Psoas muscle (tissue), 8 donors: ENCODE measurements around the gene CTAG1B. TPM values are rescaled to one million over a fixed set of nuclear protein-coding genes. Genes with fewer than 3 reads are reported as not detected.

ENCODE experiments used
- ATAC-seq, 4 donors: fragments of 200-7000 bp; cut with Tn5 transposase; one replicate each; pipeline ENCODE4 v1.9.1; 2020; ENCODE audit warnings: moderate library complexity in 3 of 4, mild to moderate bottlenecking in 2 of 4
- DNase-seq, 2 donors: peaks; one replicate each; pipeline ENCODE4 v3.0.0-alpha.2; 2020
- H3K27ac ChIP-seq: fragments of 200-600 bp; one replicate; pipeline ENCODE4 v1.8.0; 2022
- H3K27me3 ChIP-seq, 3 donors: fragments of 200-600 bp in 1 of 3; one replicate each; pipeline versions ENCODE4 v1.6.1 to v1.8.0; 2013 to 2022; ENCODE audit warnings: low read length in 2 of 3, mild to moderate bottlenecking in 2 of 3, moderate library complexity in 1 of 3; ENCODE audit not compliant: insufficient read depth in 3 of 3
- H3K36me3 ChIP-seq, 2 donors: fragments of 200-600 bp in 1 of 2; one replicate each; pipeline versions ENCODE4 v1.6.1 to v1.8.0; 2013 to 2022; ENCODE audit warnings: low read depth in 1 of 2, mild to moderate bottlenecking in 1 of 2, moderate library complexity in 1 of 2; ENCODE audit not compliant: insufficient read depth in 1 of 2
- H3K4me1 ChIP-seq: fragments of 200-600 bp; one replicate; pipeline ENCODE4 v1.8.0; 2022
- H3K4me3 ChIP-seq: fragments of 200-600 bp; one replicate; pipeline ENCODE4 v1.8.0; 2022; ENCODE audit warnings: mild to moderate bottlenecking
- H3K9me3 ChIP-seq: fragments of 200-600 bp; one replicate; pipeline ENCODE4 v1.8.0; 2022
- WGBS, 3 donors: extraction: QIAGEN DNeasy Blood & Tissue Kit; methylation state at CpG; one replicate each; pipeline versions ENCODE4 v1.1.6 to v1.1.7; 2013; 5-methylcytosine and 5-hydroxymethylcytosine counted together
- intact Hi-C, 2 donors: fragments of 100-400 bp; cut with DNase I; formaldehyde crosslinking; loops; one replicate each; pipeline versions ENCODE4 v1.11.0 to v1.14.2; 2022
- polyA plus RNA-seq, 3 donors: library from polyadenylated mRNA; stranded (reverse); fragments of 200-250 nt; gene quantifications; one replicate each; pipeline ENCODE4 v1.2.3, GENCODE V29; 2013
- total RNA-seq, 4 donors: library from RNA; stranded (reverse); fragmentation: NEBNext Ultra II Directional in 2 of 4; extraction: Animal tissue kit (Norgen Biotek cat#: 25700) in 2 of 4; gene quantifications; one replicate each; pipeline versions ENCODE4 v1.2.1 to v1.2.4, GENCODE V29; 2021 to 2023
- TF ChIP-seq, protein P1 (sequence below): fragments of 200-600 bp; IDR thresholded peaks from one replicate; pipeline ENCODE4 v1.8.0; 2022; ENCODE audit warnings: antibody characterized with exemption
- donor health status: healthy with polysubstance abuse.
- donor health status: DM: no; HTN: no; CAD: no; lungs with moderate emphysema.
- donor health status: Bipolar disorder and iron deficiency.
- donor health status: healthy.
- donor health status: DM: yes; HTN: yes; CAD: no.
- donor health status: DM: no; HTN: no; CAD: no.
- donor health status: DM: no; HTN: no; CAD: no.
- donor health status: DM: yes; HTN: yes; CAD: no.

The CTAG1B gene
- total and polyA plus RNA-seq, 7 donors = not detected

DNA sequence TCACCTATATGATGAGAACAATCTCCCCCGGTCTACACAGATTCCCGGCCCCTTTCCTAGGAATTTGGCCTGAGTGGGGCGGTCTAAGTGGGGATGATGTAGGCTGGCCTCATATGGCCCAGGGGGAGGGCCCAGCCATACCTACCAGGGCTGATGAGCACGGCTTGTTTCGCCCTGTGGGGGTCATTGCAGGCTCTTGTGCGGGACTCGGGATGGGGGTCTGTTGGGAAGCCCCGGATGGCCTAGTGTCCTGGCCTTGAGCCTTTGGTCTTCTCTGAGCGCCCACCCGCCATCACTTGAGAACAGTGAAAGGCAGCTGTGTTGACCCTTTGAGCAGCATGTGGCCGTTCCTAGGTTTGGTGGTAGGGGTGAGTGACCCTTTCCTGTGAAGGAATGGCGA lies 39.1 kb upstream of the CTAG1B start:
- no peak overlapping the region for H3K27ac ChIP-seq
- ATAC-seq (no peak), DNase-seq (no peak)
- no peak overlapping the region for H3K4me3 ChIP-seq
- 89 to 94% (median 92%) methylated on average over 12 of the region's 12 CpGs for WGBS, 3 donors
- H3K27me3 ChIP-seq = no peaks in the 10 kb centered on the region
- TF ChIP-seq, protein P1, sequence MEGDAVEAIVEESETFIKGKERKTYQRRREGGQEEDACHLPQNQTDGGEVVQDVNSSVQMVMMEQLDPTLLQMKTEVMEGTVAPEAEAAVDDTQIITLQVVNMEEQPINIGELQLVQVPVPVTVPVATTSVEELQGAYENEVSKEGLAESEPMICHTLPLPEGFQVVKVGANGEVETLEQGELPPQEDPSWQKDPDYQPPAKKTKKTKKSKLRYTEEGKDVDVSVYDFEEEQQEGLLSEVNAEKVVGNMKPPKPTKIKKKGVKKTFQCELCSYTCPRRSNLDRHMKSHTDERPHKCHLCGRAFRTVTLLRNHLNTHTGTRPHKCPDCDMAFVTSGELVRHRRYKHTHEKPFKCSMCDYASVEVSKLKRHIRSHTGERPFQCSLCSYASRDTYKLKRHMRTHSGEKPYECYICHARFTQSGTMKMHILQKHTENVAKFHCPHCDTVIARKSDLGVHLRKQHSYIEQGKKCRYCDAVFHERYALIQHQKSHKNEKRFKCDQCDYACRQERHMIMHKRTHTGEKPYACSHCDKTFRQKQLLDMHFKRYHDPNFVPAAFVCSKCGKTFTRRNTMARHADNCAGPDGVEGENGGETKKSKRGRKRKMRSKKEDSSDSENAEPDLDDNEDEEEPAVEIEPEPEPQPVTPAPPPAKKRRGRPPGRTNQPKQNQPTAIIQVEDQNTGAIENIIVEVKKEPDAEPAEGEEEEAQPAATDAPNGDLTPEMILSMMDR = no peak
- no peaks in the 10 kb centered on the region for H3K4me1 ChIP-seq
- intact Hi-C loops = no loop called here
- no peaks in the 10 kb centered on the region for H3K36me3 ChIP-seq
- H3K9me3 ChIP-seq = no peaks in the 10 kb centered on the region

DNA sequence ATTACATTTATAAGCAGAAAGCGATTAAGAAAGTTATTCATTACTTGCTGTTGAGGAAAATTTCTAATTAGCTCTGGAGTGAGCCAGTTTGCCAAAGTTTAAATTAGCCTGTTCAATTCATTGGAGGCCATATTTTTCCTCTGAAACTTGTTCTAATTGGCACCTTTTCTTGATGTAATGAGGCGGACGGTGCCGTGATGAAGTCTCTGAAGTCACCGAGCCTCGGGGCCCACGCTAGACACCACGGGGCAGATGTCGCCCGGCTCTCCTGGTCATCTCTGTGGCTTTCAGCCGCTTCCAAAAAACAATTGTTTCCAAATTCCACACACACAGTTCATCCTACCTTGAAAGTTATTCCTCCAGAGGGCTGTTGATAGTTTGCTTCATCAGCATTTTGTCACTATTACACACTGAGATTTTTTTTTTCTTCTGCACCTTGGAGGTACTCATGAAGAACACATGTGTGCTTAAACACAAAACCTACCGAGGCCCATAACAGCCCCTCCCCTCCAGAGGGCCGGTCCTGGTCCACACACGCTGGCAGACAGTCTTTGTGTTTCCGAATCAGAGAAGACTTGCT lies 38.2 kb upstream of the CTAG1B start:
- TF ChIP-seq, protein P1 = no peak
- intact Hi-C loops = no loop called here

DNA sequence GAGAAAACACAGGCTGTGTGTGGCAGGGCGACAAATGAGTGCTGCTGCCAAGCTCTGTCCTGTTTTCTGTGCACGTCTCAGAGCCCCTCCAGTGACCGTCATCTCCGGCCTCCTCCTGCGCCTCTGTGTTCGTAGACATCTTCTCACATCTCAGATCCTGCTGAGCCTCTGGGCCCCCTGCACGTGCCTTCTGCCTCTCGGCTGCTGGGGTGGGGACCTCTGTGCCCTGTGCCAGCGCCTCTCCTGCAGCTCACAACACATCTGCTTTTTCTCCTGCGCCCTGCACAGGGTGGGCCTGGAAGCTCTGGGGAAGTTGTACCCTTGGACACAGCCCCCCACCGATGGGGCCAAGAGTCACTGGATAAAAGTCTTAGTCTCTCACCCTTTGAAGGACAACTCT lies 36.7 kb upstream of the CTAG1B start:
- 73 to 88% (median 84%) methylated on average over 7 to 11 of the region's 11 CpGs for WGBS, 3 donors
- intact Hi-C loops = no loop called here
- H3K4me1 ChIP-seq = no peaks in the 10 kb centered on the region
- no peak overlapping the region for H3K27ac ChIP-seq
- DNase-seq (no peak), ATAC-seq (no peak)
- no peak overlapping the region for H3K4me3 ChIP-seq
- no peaks in the 10 kb centered on the region for H3K36me3 ChIP-seq
- TF ChIP-seq, protein P1 = no peak
- no peaks in the 10 kb centered on the region for H3K9me3 ChIP-seq
- H3K27me3 ChIP-seq = peaks cover 0 to 4% (median 0%) of the 10 kb centered on the region in 3 donors

More for the DNA sequence above, 38.2 kb upstream of the CTAG1B start:
- H3K27ac ChIP-seq = no peak overlapping the region
- no peaks in the 10 kb centered on the region for H3K27me3 ChIP-seq
- H3K36me3 ChIP-seq = no peaks in the 10 kb centered on the region
- ATAC-seq = no peak
- DNase-seq = no peak
- no peak overlapping the region for H3K4me3 ChIP-seq
- no peaks in the 10 kb centered on the region for H3K9me3 ChIP-seq
- 88 to 93% (median 89%) methylated on average over 15 of the region's 15 CpGs for WGBS, 3 donors
- no peaks in the 10 kb centered on the region for H3K4me1 ChIP-seq

DNA sequence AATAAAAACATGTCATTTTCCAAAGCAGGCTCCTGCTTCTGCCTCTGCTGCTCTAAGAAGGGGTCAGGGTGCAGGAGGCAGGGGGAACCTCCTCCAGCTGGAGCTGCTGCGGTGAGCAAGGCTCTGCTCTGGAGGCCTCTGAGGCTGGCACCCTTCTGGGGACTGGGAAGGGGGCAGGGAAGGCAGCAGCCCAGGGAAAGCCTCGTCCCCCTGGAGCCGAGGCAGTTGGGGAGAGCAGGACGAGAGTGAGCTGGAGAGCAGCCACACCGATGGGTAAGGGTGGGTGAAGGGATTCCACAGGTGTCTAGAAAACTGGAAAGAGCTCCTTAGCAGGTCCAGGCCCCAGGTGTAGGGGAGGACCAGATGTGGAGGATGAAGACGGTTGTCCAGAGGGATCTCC lies 36.3 kb upstream of the CTAG1B start:
- ATAC-seq (no peak), DNase-seq (no peak)
- Histone ChIP-seq H3K4me3 (no peak overlapping the region), H3K27me3 (peaks cover 0 to 4% (median 0%) of the 10 kb centered on the region in 3 donors), H3K27ac (no peak overlapping the region), H3K4me1 (no peaks in the 10 kb centered on the region), H3K9me3 (no peaks in the 10 kb centered on the region), H3K36me3 (no peaks in the 10 kb centered on the region)
- TF ChIP-seq, protein P1 = no peak
- intact Hi-C loops = no loop called here
- WGBS, 3 donors = 66 to 83% (median 67%) methylated on average over 3 to 6 of the region's 6 CpGs

DNA sequence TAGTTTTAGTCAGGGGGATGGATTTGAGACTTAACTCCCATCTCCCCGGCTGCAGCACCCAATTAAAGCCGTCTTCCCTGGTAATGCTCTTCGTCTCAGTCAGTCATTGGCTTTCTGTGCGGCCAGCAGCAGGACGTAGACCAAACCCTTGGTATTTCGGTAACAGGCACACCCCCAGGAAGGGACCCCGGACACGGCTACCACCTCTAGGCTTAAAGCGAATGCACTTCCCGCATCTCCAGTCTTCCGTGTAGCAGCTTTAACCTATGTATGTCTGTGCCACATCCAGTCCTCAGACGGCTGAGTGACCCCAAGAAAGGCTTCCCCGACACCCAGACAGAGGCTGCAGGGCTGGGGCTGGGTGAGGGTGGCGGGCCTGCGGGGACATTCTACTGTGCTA lies 35.8 kb upstream of the CTAG1B start:
- 82 to 89% (median 88%) methylated on average over 10 to 15 of the region's 15 CpGs for WGBS, 3 donors
- Histone ChIP-seq H3K27ac (no peak overlapping the region), H3K4me3 (no peak overlapping the region), H3K4me1 (no peaks in the 10 kb centered on the region), H3K9me3 (no peaks in the 10 kb centered on the region), H3K27me3 (peaks cover 0 to 4% (median 0%) of the 10 kb centered on the region in 3 donors), H3K36me3 (no peaks in the 10 kb centered on the region)
- TF ChIP-seq, protein P1 = no peak
- no peak for DNase-seq
- ATAC-seq = no peak
- intact Hi-C loops = no loop called here
